NT2/D1 (cell line): ENCODE data around the gene SP140L.

ENCODE experiments used
- DNase-seq: peaks from one replicate; pipeline ENCODE4 v3.0.0-alpha.2; 2011; ENCODE audit warnings: low read depth, low spot score
- H3K27me3 ChIP-seq: 2 replicates; pipeline ENCODE4 v1.6.0; 2011; ENCODE audit warnings: mild to moderate bottlenecking; ENCODE audit not compliant: insufficient read length, insufficient read depth
- H3K36me3 ChIP-seq: 2 replicates; pipeline ENCODE4 v1.6.1; 2011; ENCODE audit warnings: mild to moderate bottlenecking, low read length, mixed read lengths; ENCODE audit not compliant: insufficient read depth, insufficient read length
- H3K4me1 ChIP-seq: 2 replicates; pipeline ENCODE4 v1.5.1; 2011; ENCODE audit not compliant: insufficient read depth, insufficient read length
- H3K4me3 ChIP-seq: 2 replicates; pipeline ENCODE4 v1.5.1; 2011; ENCODE audit warnings: low read depth; ENCODE audit not compliant: insufficient read length
- H3K9ac ChIP-seq: 2 replicates; pipeline ENCODE4 v1.6.0; 2011; ENCODE audit warnings: low read depth; ENCODE audit not compliant: insufficient read length
- H3K9me3 ChIP-seq: 2 replicates; pipeline ENCODE4 v1.5.1; 2011; ENCODE audit warnings: mild to moderate bottlenecking, low read length; ENCODE audit not compliant: insufficient read depth
- SUZ12 ChIP-seq: IDR thresholded peaks from 2 replicates; pipeline ENCODE4 v1.6.1; 2011; ENCODE audit not compliant: insufficient read length, insufficient read depth; ENCODE audit errors: extremely low read depth
- YY1 ChIP-seq: IDR thresholded peaks from 2 replicates; pipeline ENCODE4 v1.6.1; 2011; ENCODE audit not compliant: insufficient read length, insufficient read depth
- ZNF274 ChIP-seq: IDR thresholded peaks from 2 replicates; pipeline ENCODE4 v1.6.1; 2011; ENCODE audit warnings: mild to moderate bottlenecking, low read depth, low read length

The SP140L gene

DNA sequence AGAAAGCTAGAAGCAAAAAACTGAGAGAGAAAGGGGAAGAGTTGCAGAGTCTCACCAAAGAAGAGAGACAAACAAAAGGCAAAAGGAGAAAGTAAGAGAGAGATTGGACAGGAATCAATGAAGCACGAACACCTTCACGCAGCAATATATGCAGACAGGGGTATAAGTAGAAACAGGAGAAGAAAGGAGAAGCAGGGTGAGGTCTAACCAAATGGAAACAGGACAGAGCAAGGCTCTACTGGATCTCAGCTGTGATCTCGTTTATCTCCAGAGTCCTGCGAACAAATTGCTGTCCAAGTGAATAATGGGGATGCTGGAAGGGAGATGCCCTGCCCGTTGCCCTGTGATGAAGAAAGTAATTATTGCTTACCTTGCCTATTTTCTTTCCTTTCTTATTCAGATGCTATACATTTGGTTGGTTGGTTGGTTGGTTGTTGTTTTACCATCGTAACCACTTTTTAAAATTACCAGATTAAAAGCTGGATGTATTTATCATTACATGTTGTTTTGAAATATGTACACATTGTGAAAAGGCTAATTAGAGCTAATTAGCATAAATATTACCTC lies 123.0 kb downstream of the SP140L start:
- peaks cover 13% of the 10 kb centered on the region for H3K36me3 ChIP-seq

GRCh38 chr2:230453006-230453405 lies 126.0 kb downstream of the SP140L start:
- DNase-seq = no peak
- H3K36me3 ChIP-seq = peaks cover 8% of the 10 kb centered on the region
- no peaks in the 10 kb centered on the region for H3K4me1 ChIP-seq
- no peaks in the 10 kb centered on the region for H3K9me3 ChIP-seq
- no peak overlapping the region for H3K4me3 ChIP-seq
- no peak overlapping the region for H3K9ac ChIP-seq
- H3K27me3 ChIP-seq = no peaks in the 10 kb centered on the region
- TF ChIP-seq ZNF274 = no peak
- no peak for TF ChIP-seq SUZ12
- TF ChIP-seq YY1 = no peak

More for the DNA sequence above, 123.0 kb downstream of the SP140L start:
- no peak overlapping the region for H3K4me3 ChIP-seq
- H3K4me1 ChIP-seq = no peaks in the 10 kb centered on the region
- no peak for DNase-seq
- no peaks in the 10 kb centered on the region for H3K9me3 ChIP-seq
- H3K27me3 ChIP-seq = no peaks in the 10 kb centered on the region
- no peak for TF ChIP-seq YY1
- no peak for TF ChIP-seq ZNF274
- no peak for TF ChIP-seq SUZ12
- no peak overlapping the region for H3K9ac ChIP-seq
